Activated CD4-positive, alpha-beta T cell treated with anti-CD3 and anti-CD28 coated beads, Interleukin-2, amount 10 ng/mL, durations not matched to agents 24 days and 14 days (primary cell): ENCODE data around the gene ZMYND12. TPM values are rescaled to one million over a fixed set of nuclear protein-coding genes. Genes with fewer than 3 reads are reported as not detected.
A peak's percentile ranks its signal among the peaks of the same experiment; 100 is the strongest.

Experiments used
- DNase-seq: peaks from one replicate; pipeline ENCODE4 v3.0.0; 2022
- H3K27ac Mint-ChIP-seq: one replicate; pipeline ENCODE4 v1.8.0; 2022; ENCODE audit warnings: mild to moderate bottlenecking, mixed read lengths
- H3K27me3 Mint-ChIP-seq: one replicate; pipeline ENCODE4 v1.8.0; 2022; ENCODE audit warnings: mixed read lengths
- H3K36me3 Mint-ChIP-seq: one replicate; pipeline ENCODE4 v1.8.0; 2022; ENCODE audit warnings: low read depth, mild to moderate bottlenecking, mixed read lengths
- H3K4me1 Mint-ChIP-seq: one replicate; pipeline ENCODE4 v1.8.0; 2021; ENCODE audit warnings: mixed read lengths
- H3K4me3 Mint-ChIP-seq: one replicate; pipeline ENCODE4 v1.8.0; 2022; ENCODE audit warnings: mild to moderate bottlenecking, moderate library complexity, mixed read lengths
- H3K9me3 Mint-ChIP-seq: one replicate; pipeline ENCODE4 v1.8.0; 2021; ENCODE audit warnings: mixed read lengths
- intact Hi-C: fragments of 100-400 bp; cut with micrococcal nuclease; formaldehyde crosslinking; loops from one replicate; pipeline ENCODE4 v1.15.1; 2023
- total RNA-seq: library from RNA; stranded (reverse); gene quantifications from 2 replicates; pipeline ENCODE4 v1.2.3, GENCODE V29; 2022

ZMYND12 gene
- total RNA-seq, 1 donor from 2014 or later = not detected

- Mint-ChIP-seq H3K27me3 (no peaks in the 10 kb centered on the region), H3K9me3 (no peaks in the 10 kb centered on the region), H3K36me3 (no peaks in the 10 kb centered on the region), H3K27ac (no peak overlapping the region), H3K4me3 (no peak overlapping the region), H3K4me1 (peaks cover 3% of the 10 kb centered on the region)
- intact Hi-C loops = no loop called here
- DNase-seq = no peak
These were observed 56.3 kb downstream of the ZMYND12 start for GRCh38 chr1:42399315-42400100.

GRCh38 chr1:42392967-42393848 lies 62.6 kb downstream of the ZMYND12 start:
- Mint-ChIP-seq H3K4me3 (no peak overlapping the region), H3K36me3 (no peaks in the 10 kb centered on the region), H3K9me3 (no peaks in the 10 kb centered on the region), H3K27ac (peak overlapping the region; percentile 15), H3K4me1 (peaks cover 10% of the 10 kb centered on the region), H3K27me3 (no peaks in the 10 kb centered on the region)
- no peak for DNase-seq
- intact Hi-C loops = loop anchor here (5.0 kb wide), 1 partner anchor 59 kb away; no protein-coding TSS in a partner anchor

- H3K27me3 Mint-ChIP-seq = no peaks in the 10 kb centered on the region
- H3K9me3 Mint-ChIP-seq = no peaks in the 10 kb centered on the region
- H3K4me1 Mint-ChIP-seq = peaks cover 10% of the 10 kb centered on the region
- intact Hi-C loops = loop anchor here (5.0 kb wide), 1 partner anchor 60 kb away; no protein-coding TSS in a partner anchor
- no peaks in the 10 kb centered on the region for H3K36me3 Mint-ChIP-seq
- no peak overlapping the region for H3K4me3 Mint-ChIP-seq
- no peak overlapping the region for H3K27ac Mint-ChIP-seq
- no peak for DNase-seq
These were observed 63.6 kb downstream of the ZMYND12 start for GRCh38 chr1:42392255-42392654.

DNA sequence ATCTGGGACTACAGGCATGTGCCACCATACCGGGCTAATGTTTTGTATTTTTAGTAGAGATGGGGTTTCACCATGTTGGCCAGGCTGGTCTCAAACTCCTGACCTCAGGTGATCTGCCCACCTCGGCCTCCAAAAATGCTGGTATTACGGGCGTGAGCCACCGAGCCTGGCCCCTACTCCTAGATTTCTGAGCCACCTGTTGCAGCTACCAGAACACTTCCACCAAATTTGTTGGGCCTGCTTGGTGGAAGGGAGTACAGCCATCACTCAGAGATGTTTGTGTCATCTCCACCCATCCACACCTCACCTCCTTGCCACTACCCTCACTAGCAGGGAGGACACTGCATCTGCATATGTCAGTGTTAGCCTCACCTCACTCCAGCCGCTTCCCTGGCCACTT lies 69.8 kb downstream of the ZMYND12 start:
- H3K4me1 Mint-ChIP-seq = peaks cover 4% of the 10 kb centered on the region
- H3K27me3 Mint-ChIP-seq = peaks cover 17% of the 10 kb centered on the region
- intact Hi-C loops = no loop called here
- no peak overlapping the region for H3K27ac Mint-ChIP-seq
- H3K36me3 Mint-ChIP-seq = no peaks in the 10 kb centered on the region
- no peaks in the 10 kb centered on the region for H3K9me3 Mint-ChIP-seq
- no peak overlapping the region for H3K4me3 Mint-ChIP-seq
- DNase-seq = no peak

- Mint-ChIP-seq H3K27me3 (peaks cover 17% of the 10 kb centered on the region), H3K27ac (no peak overlapping the region), H3K9me3 (no peaks in the 10 kb centered on the region), H3K36me3 (no peaks in the 10 kb centered on the region), H3K4me3 (no peak overlapping the region), H3K4me1 (peaks cover 4% of the 10 kb centered on the region)
- no peak for DNase-seq
- intact Hi-C loops = no loop called here
These were observed 70.5 kb downstream of the ZMYND12 start for GRCh38 chr1:42385283-42385682.

GRCh38 chr1:42381280-42381673 lies 74.5 kb downstream of the ZMYND12 start:
- Mint-ChIP-seq H3K9me3 (no peaks in the 10 kb centered on the region), H3K27ac (no peak overlapping the region), H3K27me3 (peaks cover 39% of the 10 kb centered on the region), H3K4me3 (peak overlapping the region; percentile 80), H3K4me1 (peaks cover 8% of the 10 kb centered on the region), H3K36me3 (no peaks in the 10 kb centered on the region)
- DNase-seq = no peak
- intact Hi-C loops = loop anchor here (2.0 to 5.0 kb wide), 2 partner anchors 46 to 81 kb away; partner anchors contain the start of genes CCDC30 and FOXJ3

GRCh38 chr1:42380586-42381279 lies 75.1 kb downstream of the ZMYND12 start, which contains the start of gene RIMKLA:
Gene RIMKLA (plus strand): TSS chr1:42380792. CDS start chr1:42380935, 143 bp downstream.
- Mint-ChIP-seq H3K27me3 (peaks cover 39% of the 10 kb centered on the region), H3K4me1 (peaks cover 8% of the 10 kb centered on the region), H3K27ac (peak within 1 kb of the TSS; percentile 48), H3K36me3 (no peaks in the 10 kb centered on the region), H3K4me3 (peak within 1 kb of the TSS; percentile 81), H3K9me3 (no peaks in the 10 kb centered on the region)
- peak; percentile 86 for DNase-seq
- intact Hi-C loops = loop anchor here (2.0 to 5.0 kb wide), 2 partner anchors 46 to 82 kb away; partner anchors contain the start of genes CCDC30 and FOXJ3

Other genes with a start within 250 kb of the ZMYND12 start
- gene FOXJ3, start 120.8 kb downstream of the ZMYND12 start, total RNA-seq = 48.9 and 51.0 TPM in 2 replicates
- gene RIMKLA, start 75.2 kb downstream of the ZMYND12 start, total RNA-seq = 5.0 and 5.5 TPM in 2 replicates
- gene PPCS, start 521 bp upstream of the ZMYND12 start, total RNA-seq = 44.7 and 48.0 TPM in 2 replicates
- gene CCDC30, start 7.3 kb upstream of the ZMYND12 start, total RNA-seq = 0.68 and 1.1 TPM in 2 replicates
- gene PPIH, start 202.4 kb upstream of the ZMYND12 start, total RNA-seq = 88.4 and 92.9 TPM in 2 replicates
- 861 and 867 TPM in 2 replicates for gene YBX1, start 226.4 kb upstream of the ZMYND12 start, total RNA-seq